A549 (cell line): ENCODE data around the gene EFCAB8.

Source experiments
- BHLHE40 ChIP-seq: IDR thresholded peaks from 2 replicates; pipeline ENCODE4 v1.6.1; 2012; ENCODE audit warnings: low read depth, low read length, inconsistent platforms
- CHD2 ChIP-seq: fragments of 150-350 bp; IDR thresholded peaks from 2 replicates; pipeline ENCODE4 v1.6.1; 2014; ENCODE audit warnings: low read length; ENCODE audit not compliant: partially characterized antibody
- CTCF ChIP-seq: fragments of >200 bp; sonication (Bioruptor Twin); formaldehyde crosslinking; IDR thresholded peaks from 3 replicates; pipeline ENCODE4 v1.5.1; 2016
- ELK1 ChIP-seq: fragments of 150-350 bp; IDR thresholded peaks from 2 replicates; pipeline ENCODE4 v1.6.1; 2014; ENCODE audit warnings: low read depth, mild to moderate bottlenecking, low read length
- REST ChIP-seq: fragments of 200-600 bp; sonication (generic); IDR thresholded peaks from 2 replicates; pipeline ENCODE4 v1.6.1; 2016; ENCODE audit warnings: antibody characterized with exemption, mild to moderate bottlenecking, moderate library complexity
- SMC3 ChIP-seq: fragments of >200 bp; sonication (Bioruptor Twin); formaldehyde crosslinking; IDR thresholded peaks from 3 replicates; pipeline ENCODE4 v1.6.1; 2018; ENCODE audit warnings: inconsistent platforms

- TF ChIP-seq ELK1 (no peak), SMC3 (no peak), CTCF (no peak), CHD2 (no peak), REST (no peak), BHLHE40 (no peak)
These were observed 11.9 kb upstream of the EFCAB8 start for GRCh38 chr20:32846852-32847251.
